ENCODE data around the gene RHBDL3.
A peak's percentile ranks its signal among the peaks of the same experiment; 100 is the strongest.

The RHBDL3 gene

GRCh38 chr17:32345951-32346600, 80.4 kb downstream of the RHBDL3 start:
- peaks cover 17% of the 10 kb centered on the region for H3K79me2 ChIP-seq (ENCODE audit: insufficient read depth, low read depth)
- H4K20me1 ChIP-seq (ENCODE audit: insufficient read depth): peaks cover 4% of the 10 kb centered on the region
- no peak overlapping the region for H3K4me2 ChIP-seq
- H3K27ac ChIP-seq: no peak overlapping the region
- TF ChIP-seq CTCF (conservative IDR thresholded peaks at IDR 0.05; ENCODE audit: low read depth, low read length): no peak
- H3K4me3 ChIP-seq (IDR thresholded peaks at IDR 0.05; ENCODE audit: insufficient read depth, low read depth, low read length): no peak overlapping the region
- no peak overlapping the region for H3K9ac ChIP-seq
- H3K27me3 ChIP-seq (ENCODE audit: insufficient read depth, low read depth): no peaks in the 10 kb centered on the region
- H2AFZ ChIP-seq (ENCODE audit: low read depth): no peak overlapping the region
- peaks cover 7% of the 10 kb centered on the region for H3K4me1 ChIP-seq (ENCODE audit: low read depth, poor library complexity, severe bottlenecking)
- H3K36me3 ChIP-seq (ENCODE audit: insufficient read depth): no peaks in the 10 kb centered on the region

- Histone ChIP-seq H4K20me1 (ENCODE audit: insufficient read depth) (peaks cover 26% of the 10 kb centered on the region), H3K4me3 (IDR thresholded peaks at IDR 0.05; ENCODE audit: insufficient read depth, low read depth, low read length) (no peak overlapping the region), H3K79me2 (ENCODE audit: insufficient read depth, low read depth) (peaks cover 36% of the 10 kb centered on the region), H2AFZ (ENCODE audit: low read depth) (no peak overlapping the region), H3K4me2 (no peak overlapping the region), H3K27me3 (ENCODE audit: insufficient read depth, low read depth) (no peaks in the 10 kb centered on the region), H3K9ac (no peak overlapping the region), H3K27ac (no peak overlapping the region), H3K36me3 (ENCODE audit: insufficient read depth) (peaks cover 18% of the 10 kb centered on the region; the same call in 1 of the 2 replicates), H3K4me1 (ENCODE audit: low read depth, poor library complexity, severe bottlenecking) (peaks cover 21% of the 10 kb centered on the region)
- TF ChIP-seq CTCF (conservative IDR thresholded peaks at IDR 0.05; ENCODE audit: low read depth, low read length): no peak
Observed at GRCh38 chr17:32348483-32348800, 82.8 kb downstream of the RHBDL3 start.

GRCh38 chr17:32349503-32349853, 83.8 kb downstream of the RHBDL3 start:
- peak overlapping the region; percentile 91 for H2AFZ ChIP-seq (ENCODE audit: low read depth)
- H3K4me3 ChIP-seq (IDR thresholded peaks at IDR 0.05; ENCODE audit: insufficient read depth, low read depth, low read length): peak overlapping the region; percentile 55
- TF ChIP-seq CTCF (conservative IDR thresholded peaks at IDR 0.05; ENCODE audit: low read depth, low read length): peak; percentile 3; the same call in 1 of the 2 replicates
- peaks cover 29% of the 10 kb centered on the region for H3K4me1 ChIP-seq (ENCODE audit: low read depth, poor library complexity, severe bottlenecking)
- H3K9ac ChIP-seq: peak overlapping the region; percentile 98
- H3K27ac ChIP-seq: peak overlapping the region; percentile 98
- H3K4me2 ChIP-seq: peak overlapping the region; percentile 66
- H3K79me2 ChIP-seq (ENCODE audit: insufficient read depth, low read depth): peaks cover 47% of the 10 kb centered on the region
- no peaks in the 10 kb centered on the region for H3K27me3 ChIP-seq (ENCODE audit: insufficient read depth, low read depth)
- peaks cover 24% of the 10 kb centered on the region; the same call in 1 of the 2 replicates for H3K36me3 ChIP-seq (ENCODE audit: insufficient read depth)
- H4K20me1 ChIP-seq (ENCODE audit: insufficient read depth): peaks cover 33% of the 10 kb centered on the region

- Histone ChIP-seq H3K79me2 (ENCODE audit: insufficient read depth, low read depth) (peaks cover 52% of the 10 kb centered on the region), H3K4me2 (peak within 1 kb of the TSS; percentile 90), H3K27ac (peak within 1 kb of the TSS; percentile 98), H2AFZ (ENCODE audit: low read depth) (peak within 1 kb of the TSS; percentile 91), H3K4me3 (IDR thresholded peaks at IDR 0.05; ENCODE audit: insufficient read depth, low read depth, low read length) (peak within 1 kb of the TSS; percentile 55), H3K4me1 (ENCODE audit: low read depth, poor library complexity, severe bottlenecking) (peaks cover 33% of the 10 kb centered on the region), H3K27me3 (ENCODE audit: insufficient read depth, low read depth) (no peaks in the 10 kb centered on the region), H4K20me1 (ENCODE audit: insufficient read depth) (peaks cover 37% of the 10 kb centered on the region), H3K9ac (peak within 1 kb of the TSS; percentile 98), H3K36me3 (ENCODE audit: insufficient read depth) (peaks cover 25% of the 10 kb centered on the region; the same call in 1 of the 2 replicates)
- TF ChIP-seq CTCF (conservative IDR thresholded peaks at IDR 0.05; ENCODE audit: low read depth, low read length): no peak
Observed at GRCh38 chr17:32349854-32350665, 84.4 kb downstream of the RHBDL3 start, which contains the start of gene ZNF207. ZNF207 (plus strand) TSS chr17:32350157; CDS start chr17:32350286, 129 bp downstream.
